Right atrium auricular region (tissue), 2 donors: ENCODE data around the gene PDE8B. TPM values are rescaled to one million over a fixed set of nuclear protein-coding genes. Genes with fewer than 3 reads are reported as not detected.

Experiments used
- DNase-seq: peaks from one replicate; pipeline ENCODE4 v3.0.0-alpha.2; 2019; ENCODE audit warnings: low spot score
- H3K27ac ChIP-seq, 2 donors: fragments of 200-600 bp; sonication (generic); 1 replicate in 1 of 2; 2 replicates in 1 of 2; pipeline ENCODE4 v1.5.1; 2016 to 2019
- H3K27me3 ChIP-seq, 2 donors: fragments of 200-600 bp; sonication (generic); one replicate each; pipeline versions ENCODE4 v1.5.1 to v1.6.0; 2017 to 2019
- H3K36me3 ChIP-seq: fragments of 200-600 bp; sonication (generic); one replicate; pipeline ENCODE4 v1.5.1; 2016
- H3K4me1 ChIP-seq, 2 donors: fragments of 200-600 bp; sonication (generic); one replicate each; pipeline versions ENCODE4 v1.5.1 to v1.6.0; 2017 to 2019
- H3K4me3 ChIP-seq, 2 donors: fragments of 200-600 bp; sonication (generic); 1 replicate in 1 of 2; 2 replicates in 1 of 2; pipeline ENCODE4 v1.5.1; 2017 to 2019; ENCODE audit warnings: mild to moderate bottlenecking in 1 of 2, moderate library complexity in 1 of 2
- H3K9me3 ChIP-seq, 2 donors: fragments of 200-600 bp; sonication (generic); one replicate each; pipeline ENCODE4 v1.5.1; 2019
- CTCF ChIP-seq, 2 donors: fragments of 200-600 bp; sonication (generic); IDR thresholded peaks; one replicate each; pipeline ENCODE4 v1.5.1; 2019; ENCODE audit warnings: antibody characterized with exemption in 2 of 2
- total RNA-seq, 2 donors: library from RNA; depleted of rRNA; stranded (reverse); fragments of >200 nt; gene quantifications; one replicate each; pipeline ENCODE4 v1.1.0, GENCODE V29; 2016

PDE8B gene
- total RNA-seq, 2 donors from 2014 or later, result 22.2 to 64.5 TPM

- H3K27ac ChIP-seq, result no peak overlapping the region
- H3K9me3 ChIP-seq, result peaks cover 0 to 8% of the 10 kb centered on the region in 2 donors
- H3K4me1 ChIP-seq, result no peaks in the 10 kb centered on the region
- no peak overlapping the region for H3K4me3 ChIP-seq
- no peaks in the 10 kb centered on the region for H3K36me3 ChIP-seq
- H3K27me3 ChIP-seq, result no peaks in the 10 kb centered on the region
- no peak for DNase-seq
- no peak for TF ChIP-seq CTCF (IDR thresholded peaks at IDR 0.05)
These were observed 15.7 kb upstream of the PDE8B start for GRCh38 chr5:77194762-77195161.

- H3K27me3 ChIP-seq, result no peaks in the 10 kb centered on the region
- no peak for TF ChIP-seq CTCF (IDR thresholded peaks at IDR 0.05)
- no peak for DNase-seq
These were observed 12.5 kb upstream of the PDE8B start for GRCh38 chr5:77197840-77198554.

GRCh38 chr5:77200663-77201062, 9.8 kb upstream of the PDE8B start:
- Histone ChIP-seq H3K4me1 (no peaks in the 10 kb centered on the region), H3K36me3 (no peaks in the 10 kb centered on the region), H3K27ac (peak overlapping the region; percentile 43 to 75), H3K9me3 (peaks cover 0 to 8% of the 10 kb centered on the region in 2 donors), H3K4me3 (no peak overlapping the region), H3K27me3 (no peaks in the 10 kb centered on the region)
- no peak for TF ChIP-seq CTCF (IDR thresholded peaks at IDR 0.05)
- no peak for DNase-seq

More at GRCh38 chr5:77197840-77198554, 12.5 kb upstream of the PDE8B start:
- Histone ChIP-seq H3K9me3 (peaks cover 0 to 8% of the 10 kb centered on the region in 2 donors), H3K36me3 (no peaks in the 10 kb centered on the region), H3K4me3 (no peak overlapping the region), H3K27ac (no peak overlapping the region), H3K4me1 (no peaks in the 10 kb centered on the region)

GRCh38 chr5:77202145-77202544, 8.3 kb upstream of the PDE8B start:
- H3K9me3 ChIP-seq, result peaks cover 0 to 8% of the 10 kb centered on the region in 2 donors
- no peaks in the 10 kb centered on the region for H3K27me3 ChIP-seq
- no peak for DNase-seq
- no peaks in the 10 kb centered on the region for H3K36me3 ChIP-seq
- H3K4me1 ChIP-seq, result no peaks in the 10 kb centered on the region
- peak overlapping the region in 1 of 2 donors; percentile 75 for H3K27ac ChIP-seq
- no peak overlapping the region for H3K4me3 ChIP-seq
- TF ChIP-seq CTCF (IDR thresholded peaks at IDR 0.05), result no peak

- H3K27me3 ChIP-seq, result no peaks in the 10 kb centered on the region
- DNase-seq, result no peak
- no peaks in the 10 kb centered on the region for H3K9me3 ChIP-seq
- H3K36me3 ChIP-seq, result no peaks in the 10 kb centered on the region
- no peak overlapping the region for H3K4me3 ChIP-seq
- H3K4me1 ChIP-seq, result peaks cover 0 to 3% of the 10 kb centered on the region in 2 donors
- TF ChIP-seq CTCF (IDR thresholded peaks at IDR 0.05), result no peak
- H3K27ac ChIP-seq, result no peak overlapping the region
These were observed 5.5 kb upstream of the PDE8B start for GRCh38 chr5:77204967-77205366.
